HUDEP-2 (cell line): Measurements from ENCODE around the gene STAT1.
"Not testable (repeated sequence)": the region's sequence is repeated elsewhere in the genome, so short reads cannot be mapped to it uniquely, and the experiment has no call there.

Experiments
- DNase-seq, 76 experiments: peaks; one replicate each; lab custom pipeline; 2025; ENCODE audit not compliant: unreplicated experiment in 76 of 76; lab: John Stamatoyannopoulos, UW

Gene STAT1

DNA sequence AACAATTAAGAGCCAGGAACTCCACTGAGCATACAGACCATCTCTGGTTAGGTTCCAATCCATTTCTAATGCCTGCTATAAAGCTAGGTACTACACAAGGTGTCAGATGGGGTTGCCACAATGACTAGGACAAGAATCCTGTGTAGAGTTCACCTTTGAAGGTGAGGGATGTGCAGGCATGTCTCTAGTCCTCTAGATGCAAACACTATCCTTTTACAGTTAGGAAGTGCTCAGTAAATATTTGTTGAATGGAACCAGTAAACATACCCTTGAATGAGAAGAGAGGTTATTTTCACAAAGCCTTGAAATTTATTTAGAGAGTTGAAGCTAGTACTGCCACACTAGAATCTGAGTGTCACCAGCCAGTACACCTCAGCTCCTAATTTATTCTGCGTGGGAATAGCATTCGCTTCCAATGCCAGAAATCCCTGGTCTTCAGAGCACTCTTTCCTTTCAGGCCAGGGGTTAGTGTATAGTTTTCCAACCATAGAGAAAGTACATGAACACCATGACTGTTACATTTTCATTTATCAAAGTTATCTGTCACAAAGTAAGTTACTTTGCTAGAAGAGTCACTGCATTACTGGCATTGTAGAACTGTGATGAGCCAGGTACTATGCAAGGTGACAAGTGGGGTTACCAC is 48.3 kb downstream of the STAT1 start:
- no peak for DNase-seq

DNA sequence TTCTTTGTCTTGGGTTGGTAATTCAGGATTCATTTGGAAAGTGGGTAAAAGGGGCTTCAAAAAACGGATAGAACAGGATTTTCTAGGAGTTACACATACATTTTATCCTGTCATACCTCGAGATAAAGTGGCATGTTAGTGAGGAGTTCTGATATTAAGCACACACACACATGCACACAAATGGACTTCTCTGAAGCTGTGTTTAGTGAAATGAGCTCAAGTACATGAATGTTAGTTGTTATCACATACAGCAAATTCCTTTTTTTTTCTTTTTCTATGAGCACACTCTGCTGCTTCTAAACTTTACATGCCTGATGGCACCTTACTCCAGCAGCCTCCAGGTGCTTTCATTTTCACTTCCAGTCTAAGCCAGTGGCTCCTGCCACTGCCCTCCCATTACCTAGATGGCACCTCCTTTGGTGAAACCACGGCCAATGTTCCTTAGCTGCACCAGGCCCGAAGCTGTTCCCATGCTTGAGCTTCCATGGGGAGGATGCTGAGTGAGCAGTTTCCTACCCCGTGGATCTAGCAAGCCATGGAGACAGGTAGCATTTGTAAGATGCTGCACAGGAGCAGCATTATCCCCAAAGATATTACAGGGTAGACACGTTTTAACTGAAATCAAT is 49.7 kb downstream of the STAT1 start:
- no peak for DNase-seq

DNA sequence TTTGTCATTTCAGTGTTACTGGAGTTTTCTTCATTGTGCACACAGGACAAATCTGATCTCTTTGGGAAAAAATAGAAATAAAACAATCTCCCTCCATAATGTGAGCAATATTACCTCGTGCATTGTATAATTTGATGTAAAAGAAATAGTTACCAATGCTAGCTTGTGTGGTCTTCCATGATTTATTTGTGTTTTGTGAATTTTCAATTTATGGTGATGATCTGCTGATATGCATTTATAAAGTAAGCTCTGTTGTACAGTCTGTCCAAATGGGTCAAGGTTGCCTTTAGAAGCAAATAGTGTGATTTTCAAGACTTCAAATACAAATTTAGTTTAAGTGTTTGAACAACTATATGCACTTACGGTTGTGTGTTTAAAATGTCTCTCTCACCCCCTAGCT is 50.9 kb downstream of the STAT1 start:
- no peak for DNase-seq

DNA sequence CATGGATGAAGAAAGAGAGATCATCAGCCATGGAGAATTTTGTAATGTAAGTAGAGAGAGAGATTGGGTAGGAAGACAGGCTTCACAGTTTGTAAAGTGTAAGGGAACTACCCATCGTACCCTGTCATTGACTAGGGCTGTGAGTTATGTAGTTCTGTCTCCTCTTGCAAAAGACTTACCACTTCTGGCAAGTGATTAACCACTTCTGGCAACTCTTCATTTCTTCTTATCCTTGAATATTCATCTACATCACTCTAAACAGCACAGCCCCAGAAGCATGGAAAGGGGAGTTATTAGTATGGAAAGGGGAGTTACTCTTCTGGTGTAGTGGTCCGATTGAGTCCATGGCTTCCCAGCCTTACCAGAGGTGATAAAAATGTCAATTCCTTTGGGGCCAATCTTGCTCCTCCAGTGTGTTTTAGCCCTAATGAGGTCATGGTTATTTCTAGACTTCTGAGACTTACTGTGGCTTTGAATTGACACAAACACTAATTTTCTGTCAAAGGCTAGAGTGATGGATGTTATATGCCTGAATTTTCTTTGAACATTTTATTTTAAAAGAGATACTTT is 52.0 kb downstream of the STAT1 start:
- DNase-seq = no peak

DNA sequence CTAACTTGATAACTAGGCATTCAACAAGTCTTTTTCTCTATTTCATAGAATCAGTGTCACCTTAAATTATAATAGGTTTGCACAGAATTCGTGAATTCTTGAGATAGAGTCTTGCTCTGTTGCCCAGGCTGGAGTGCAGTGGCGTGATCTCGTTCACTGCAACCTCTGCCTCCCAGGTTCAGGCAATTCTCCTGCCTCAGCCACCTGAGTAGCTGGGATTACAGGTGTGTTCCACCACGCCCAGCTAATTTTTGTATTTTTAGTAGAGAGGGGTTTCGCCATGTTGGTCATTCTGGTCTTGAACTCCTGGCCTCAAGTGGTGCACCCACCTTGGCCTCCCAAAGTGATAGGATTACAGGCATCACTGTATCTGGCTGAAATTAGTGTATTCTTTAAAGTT is 52.9 kb downstream of the STAT1 start:
- DNase-seq = not testable (repeated sequence)

DNA sequence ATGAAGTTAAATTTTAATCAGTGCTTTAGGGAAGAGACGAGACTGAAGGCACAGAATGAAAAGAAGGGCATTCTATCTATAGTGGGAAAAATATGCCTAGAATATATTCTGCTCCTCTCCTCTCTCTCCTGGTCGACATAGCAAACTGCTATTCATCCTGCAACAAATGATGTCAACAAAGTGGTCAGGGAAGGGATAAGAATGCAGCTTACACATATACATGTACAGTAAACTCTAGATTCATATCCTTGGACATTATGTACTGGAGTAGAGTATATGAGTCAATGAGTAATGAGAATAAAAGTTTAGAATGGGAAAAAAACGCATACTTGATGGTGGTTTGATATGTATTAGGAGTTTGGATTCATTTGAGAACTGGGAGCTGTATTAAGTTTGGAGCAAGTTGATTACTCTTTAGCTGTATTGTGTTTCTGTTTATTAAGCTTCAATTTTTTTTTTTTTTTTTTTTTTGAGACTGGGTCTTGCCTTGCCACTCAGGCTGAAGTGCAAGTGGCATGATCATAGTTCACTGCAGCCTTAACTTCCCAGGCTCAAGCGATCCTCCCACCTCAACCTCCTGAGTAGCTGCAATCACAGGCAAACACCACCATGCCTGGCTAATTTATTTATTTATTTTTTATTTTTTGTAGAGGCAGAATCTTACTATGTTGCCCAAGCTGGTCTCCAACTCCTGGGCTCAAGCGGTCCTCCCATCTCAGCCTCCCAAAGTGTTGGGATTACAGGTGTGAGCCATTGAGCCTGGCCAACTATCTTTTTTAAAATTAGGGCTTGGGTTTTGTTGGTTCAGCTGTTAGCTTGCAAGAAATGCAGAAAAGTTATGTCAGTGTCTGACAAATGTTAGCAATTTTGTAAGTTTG is 53.8 kb downstream of the STAT1 start:
- no peak for DNase-seq

DNA sequence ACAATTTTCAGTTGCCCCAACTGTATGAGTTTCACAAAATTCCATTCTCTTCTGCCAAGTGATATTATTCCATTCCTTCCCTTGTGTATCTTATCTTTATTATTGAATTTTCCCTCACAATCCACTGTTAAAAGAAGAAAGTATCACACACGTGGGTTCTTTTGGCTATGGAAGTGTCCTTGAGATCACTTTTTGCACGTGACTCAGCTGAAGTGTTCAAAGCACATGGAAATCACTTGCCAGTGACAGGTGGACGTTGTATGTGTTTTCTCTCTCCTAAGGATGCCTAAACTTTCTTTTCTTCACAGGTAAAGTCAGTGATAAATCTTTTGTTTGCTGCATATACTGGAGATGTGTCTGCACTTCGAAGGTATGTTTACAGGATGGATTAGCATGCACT is 60.7 kb downstream of the STAT1 start:
- DNase-seq = no peak

DNA sequence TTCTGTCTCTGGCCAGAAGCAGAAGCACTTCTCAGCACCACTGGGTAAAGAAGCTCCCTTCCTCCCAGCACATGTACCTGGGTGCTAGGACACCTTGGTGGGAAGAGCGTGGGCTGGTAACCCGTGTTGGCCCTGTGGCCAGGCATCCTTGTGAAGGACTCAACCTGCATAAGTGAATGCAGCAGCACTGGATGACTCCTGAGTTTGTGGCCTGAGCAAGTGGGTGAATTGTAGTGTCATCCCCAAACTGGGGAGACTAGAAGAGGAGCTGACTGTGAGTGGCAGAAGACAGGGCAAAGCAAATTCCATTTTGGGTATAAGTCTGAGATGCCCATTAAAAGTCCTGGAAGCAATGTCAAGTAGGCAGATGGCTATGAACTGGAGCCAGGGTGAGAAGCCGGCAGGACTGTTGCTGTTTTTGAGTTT is 63.4 kb downstream of the STAT1 start:
- DNase-seq = no peak

DNA sequence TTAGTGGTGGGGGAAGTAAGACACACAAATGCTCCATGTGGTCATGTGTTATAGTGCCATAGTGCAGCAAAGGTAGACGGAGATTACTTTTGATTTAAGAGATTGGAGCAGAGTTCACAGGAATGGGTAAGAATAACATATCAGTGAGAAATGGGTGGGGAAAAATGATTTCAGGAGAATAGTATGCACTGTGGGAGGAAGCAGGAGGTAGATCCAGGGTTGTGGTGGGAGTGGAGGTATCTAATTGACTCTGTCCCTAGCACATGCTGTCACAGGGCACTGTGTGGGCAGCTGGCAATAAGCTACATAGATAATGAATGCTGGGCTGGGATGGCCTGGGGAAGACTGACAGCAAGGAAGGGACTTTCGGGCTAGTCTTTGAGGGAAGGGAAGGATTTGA is 65.3 kb downstream of the STAT1 start:
- DNase-seq = peak in 4 of 76 experiments; percentile 3 to 11 (median 6)

DNA sequence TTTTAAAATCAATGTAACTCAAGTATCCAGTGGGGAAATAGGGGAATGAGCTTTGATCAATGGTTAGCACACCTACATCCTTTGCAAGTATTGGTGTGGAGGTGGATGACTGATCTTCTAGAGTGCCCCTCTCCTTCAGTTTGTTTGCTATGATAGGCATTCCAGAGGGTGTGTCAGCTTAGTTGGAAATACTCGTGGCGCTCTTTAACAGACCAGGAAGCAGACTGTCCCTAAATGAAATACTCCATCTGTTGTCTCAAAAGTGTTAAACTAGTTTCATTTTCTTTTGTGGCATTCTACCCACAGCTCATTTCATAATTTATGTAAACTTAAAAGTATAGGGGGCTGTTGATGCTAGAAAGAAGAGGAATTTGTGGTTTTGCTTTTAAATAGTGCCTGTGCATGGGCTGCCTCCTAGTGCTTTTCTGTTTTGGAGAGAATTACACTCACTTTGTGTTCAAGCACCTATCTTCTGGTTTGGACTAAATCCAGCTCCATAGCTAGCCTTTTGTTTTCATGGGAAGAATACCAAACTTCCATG is 66.2 kb downstream of the STAT1 start:
- no peak for DNase-seq

DNA sequence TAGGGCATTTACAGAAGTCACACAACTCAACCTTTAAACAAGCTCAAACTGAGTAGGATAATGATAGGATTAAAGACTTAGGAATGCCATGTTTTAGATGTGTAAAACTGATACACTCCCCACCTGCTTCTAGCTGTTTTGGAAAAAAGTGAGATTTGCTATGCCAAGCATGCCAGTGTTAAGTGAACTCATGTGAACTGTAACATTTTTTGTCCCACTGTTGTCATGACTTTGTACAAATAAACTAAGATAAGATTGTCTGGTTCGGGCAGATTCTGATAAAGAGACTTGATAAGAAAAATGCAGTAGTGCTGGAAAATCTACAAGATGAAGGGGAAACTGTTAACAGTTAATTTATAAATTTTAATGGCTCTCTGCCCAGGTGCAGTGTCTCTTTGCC is 66.8 kb downstream of the STAT1 start:
- DNase-seq = peak in 7 of 76 experiments; percentile 2 to 33 (median 18)

DNA sequence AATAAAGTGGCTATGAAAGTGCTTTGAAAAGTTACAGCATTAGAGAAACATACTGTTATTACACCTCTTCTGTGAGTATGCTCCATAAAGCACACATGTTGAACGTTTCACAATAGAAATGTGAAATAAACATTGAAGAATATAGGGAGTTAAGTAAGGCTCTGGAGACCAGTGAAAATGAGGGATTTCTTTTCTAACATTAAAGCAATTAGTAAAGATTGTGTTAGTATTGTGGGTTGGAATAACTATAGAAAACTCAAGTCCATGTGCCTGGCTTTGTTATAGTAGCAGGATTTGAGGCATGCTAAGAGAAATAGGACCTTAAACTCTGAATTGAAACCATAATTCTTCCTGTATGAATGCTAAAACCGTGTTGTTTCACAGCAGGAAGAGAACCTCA is 70.3 kb downstream of the STAT1 start:
- DNase-seq = no peak

DNA sequence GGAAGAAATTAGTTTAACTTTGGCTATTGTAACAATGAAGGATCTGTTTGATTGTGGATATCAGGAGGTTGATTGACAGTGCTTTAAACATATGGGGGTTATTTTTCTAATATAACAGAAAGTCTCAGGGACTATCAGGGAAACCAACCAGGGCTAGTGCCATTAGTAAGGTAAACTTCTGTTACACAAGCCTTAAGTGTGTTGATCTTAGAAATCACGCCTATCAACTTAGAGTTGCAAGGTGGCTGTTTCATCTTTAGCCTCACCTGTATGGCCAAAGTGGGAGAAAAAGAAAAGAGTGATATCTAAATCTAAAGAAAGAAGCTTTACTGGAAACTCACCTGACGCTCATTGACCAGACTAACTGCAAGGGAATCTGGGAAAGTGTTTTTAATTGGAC is 71.3 kb downstream of the STAT1 start:
- DNase-seq = no peak

DNA sequence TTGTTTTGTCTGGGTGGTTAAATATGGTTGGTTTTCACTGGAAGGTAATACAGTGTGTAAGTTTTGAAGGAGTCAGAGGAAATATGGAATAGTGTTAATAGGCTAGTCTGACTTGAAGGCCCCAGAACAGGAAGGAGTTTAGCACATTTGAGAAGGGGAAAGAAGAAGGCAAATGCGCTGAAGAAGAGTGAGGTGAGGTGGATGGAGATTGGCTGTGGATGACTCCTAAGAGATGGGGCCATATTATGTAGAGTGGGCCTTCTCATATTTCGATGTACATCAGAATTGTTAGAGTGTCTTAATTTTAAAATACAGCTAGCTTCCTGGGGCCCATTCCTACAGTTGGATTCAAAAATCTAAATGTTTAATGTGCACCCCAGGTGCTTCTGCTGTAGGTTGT is 72.4 kb downstream of the STAT1 start:
- DNase-seq = no peak

DNA sequence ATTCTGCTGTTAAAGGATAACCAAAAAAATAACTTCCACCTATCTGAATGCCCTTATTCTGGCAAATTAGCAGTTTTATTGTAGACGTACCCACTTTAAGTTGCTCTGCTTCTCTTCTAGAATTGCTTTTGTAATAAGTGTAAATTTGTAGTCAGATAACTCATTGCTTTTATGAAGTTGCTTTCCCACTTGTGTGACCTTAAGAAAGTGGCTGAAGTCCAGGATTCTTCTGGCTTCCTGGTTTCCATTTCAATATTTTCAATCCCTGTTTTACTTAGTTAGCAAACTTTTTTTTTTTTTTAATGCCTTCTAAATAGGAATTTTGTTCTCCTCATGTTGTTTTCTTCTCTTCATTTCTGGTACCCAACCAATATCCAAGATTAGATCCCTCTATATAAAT is 73.5 kb downstream of the STAT1 start:
- DNase-seq = no peak

DNA sequence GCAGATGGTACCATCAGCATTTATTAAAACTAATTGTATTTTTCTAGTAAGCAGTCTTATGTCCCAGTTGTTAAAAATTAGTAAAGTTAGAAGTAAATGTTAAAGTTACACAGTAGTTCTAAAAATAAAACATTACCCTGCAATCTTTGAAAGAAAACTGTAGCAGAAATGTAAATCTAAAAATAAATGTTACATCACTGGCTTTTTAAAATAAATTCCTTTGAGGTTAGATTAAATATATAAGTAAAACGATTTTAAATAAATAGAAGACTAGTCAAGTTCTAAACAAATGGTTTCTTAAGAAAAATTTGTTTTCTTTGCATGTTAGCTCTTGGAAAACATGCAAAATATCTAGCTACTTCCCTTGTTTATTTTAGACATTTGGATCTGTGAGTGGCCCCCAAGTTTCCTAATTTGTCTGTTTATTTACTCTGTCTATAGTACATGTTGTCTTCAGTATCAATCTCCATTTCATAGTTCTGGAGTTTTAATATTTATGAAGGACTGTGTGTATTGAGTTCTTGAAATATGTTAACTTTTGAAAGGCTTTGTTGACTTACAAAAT is 75.1 kb downstream of the STAT1 start:
- no peak for DNase-seq

DNA sequence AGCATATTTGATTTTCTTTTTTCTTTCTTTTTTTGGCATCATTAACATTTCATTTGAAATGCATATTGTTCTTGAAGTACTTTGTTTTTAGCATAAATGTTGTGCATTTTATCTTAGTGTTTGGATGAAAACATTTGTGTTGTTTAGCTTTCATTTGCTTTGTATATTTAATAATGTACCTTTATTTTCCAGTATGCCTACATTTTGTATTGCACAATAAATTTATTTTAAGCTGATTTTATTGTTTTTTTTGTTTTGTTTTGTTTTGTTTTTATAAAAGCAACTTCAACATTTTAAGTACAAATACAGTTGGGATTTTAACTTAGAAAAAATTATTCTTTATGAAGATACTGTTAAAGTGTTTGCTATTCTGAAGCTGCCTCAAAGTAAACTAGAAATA is 78.9 kb downstream of the STAT1 start:
- DNase-seq = no peak

DNA sequence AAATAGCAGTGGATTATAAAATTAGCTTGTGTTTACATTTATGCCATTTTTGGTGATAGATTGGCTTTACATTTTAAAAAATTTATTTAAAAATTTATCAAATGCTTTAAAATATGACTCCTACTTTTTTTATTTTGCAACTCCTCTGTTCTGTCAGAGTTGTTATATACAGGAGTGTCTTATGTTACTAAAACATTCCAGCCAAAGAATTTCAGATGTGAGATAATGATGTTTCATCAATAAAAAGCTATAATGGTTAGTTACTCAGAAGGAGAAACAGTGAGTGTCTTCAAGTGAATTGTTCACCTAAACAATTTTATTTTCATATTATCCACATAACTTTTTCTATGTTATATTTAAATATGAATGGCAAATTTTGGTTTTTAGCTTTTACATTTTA is 80.6 kb downstream of the STAT1 start:
- DNase-seq = no peak

DNA sequence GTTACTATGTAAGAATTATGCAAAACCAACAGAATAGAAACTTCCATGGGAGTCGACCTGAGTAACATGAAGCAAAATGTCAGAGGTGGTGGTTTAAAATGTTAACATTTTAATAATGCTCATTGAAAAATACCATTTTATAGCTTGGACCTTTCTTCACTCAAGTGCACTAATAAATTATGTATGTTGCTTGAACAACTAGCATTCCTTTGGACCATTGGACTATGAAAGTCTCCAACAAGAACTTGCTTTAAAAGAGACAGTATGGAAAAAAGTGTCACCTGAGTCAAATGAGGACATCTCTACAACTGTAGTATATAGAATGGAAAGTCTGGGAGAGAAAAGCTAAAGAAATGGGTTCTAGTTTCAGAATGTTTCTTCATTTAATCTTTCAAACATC is 81.5 kb downstream of the STAT1 start:
- DNase-seq = no peak

DNA sequence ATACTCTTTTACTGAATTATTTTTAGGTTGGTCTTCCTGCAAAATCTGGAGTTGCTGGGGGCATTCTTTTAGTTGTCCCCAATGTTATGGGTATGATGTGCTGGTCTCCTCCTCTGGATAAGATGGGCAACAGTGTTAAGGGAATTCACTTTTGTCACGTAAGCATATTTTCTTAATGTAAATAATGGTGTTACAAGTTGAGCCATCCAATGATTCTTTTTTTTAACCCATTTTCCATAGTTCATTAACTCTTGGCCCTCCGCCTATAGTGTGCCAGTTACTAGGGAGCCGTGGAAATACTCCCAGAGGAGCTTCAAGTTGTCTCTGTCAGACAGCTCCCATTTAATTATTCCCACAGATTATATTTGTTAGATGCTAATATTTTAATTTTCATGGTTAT is 83.6 kb downstream of the STAT1 start:
- DNase-seq = no peak

DNA sequence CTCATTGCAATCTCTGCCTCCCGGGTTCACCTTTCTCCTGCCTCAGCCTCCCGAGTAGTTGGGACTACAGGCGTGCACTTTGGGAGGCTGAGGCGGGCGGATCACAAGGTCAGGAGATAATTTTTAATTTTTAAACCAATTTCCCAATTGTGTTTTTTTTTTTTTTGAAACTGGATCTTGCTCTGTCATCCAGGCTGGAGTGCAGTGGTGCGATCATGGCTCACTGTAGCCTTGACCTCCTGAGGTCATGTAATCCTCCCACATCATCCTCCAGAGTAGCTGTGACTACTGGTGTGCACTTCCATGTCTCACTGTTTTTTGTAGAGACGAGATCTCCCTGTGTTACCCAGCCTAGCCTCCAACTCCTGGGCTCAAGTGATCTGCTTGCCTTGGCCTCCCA is 84.1 kb downstream of the STAT1 start:
- no peak for DNase-seq
